CD8-positive, alpha-beta memory T cell (primary cell): ENCODE data around the gene MYH3. TPM values are rescaled to one million over a fixed set of nuclear protein-coding genes. Genes with fewer than 3 reads are reported as not detected.

Experiments
- CTCF ChIA-PET: fragments of 350-600 bp; sonication (Branson Sonifier 250); formaldehyde crosslinking; loops from one replicate; lab custom pipeline; 2021; ENCODE audit warnings: antibody characterized with exemption; lab: Charles Lee
- POLR2A ChIA-PET: fragments of 350-600 bp; sonication (Branson Sonifier 250); formaldehyde crosslinking; loops from one replicate; lab custom pipeline; 2021; ENCODE audit warnings: antibody characterized with exemption; lab: Charles Lee
- DNase-seq, 5 donors: peaks; one replicate each; pipeline versions ENCODE4 v3.0.0 to v3.0.0-alpha.2; 2020 to 2022; ENCODE audit warnings: mixed read lengths in 1 of 5
- H3K27ac ChIP-seq: one replicate; pipeline ENCODE4 v1.7.0; 2013; ENCODE audit warnings: low read depth, mild to moderate bottlenecking, low read length, moderate library complexity
- H3K27me3 ChIP-seq: 2 replicates; pipeline ENCODE4 v1.7.0; 2013; ENCODE audit warnings: low read length, mild to moderate bottlenecking; ENCODE audit not compliant: insufficient read depth, poor library complexity, severe bottlenecking
- H3K36me3 ChIP-seq: 2 replicates; pipeline ENCODE4 v1.7.0; 2013; ENCODE audit warnings: mild to moderate bottlenecking, low read length, moderate library complexity; ENCODE audit not compliant: insufficient read depth
- H3K4me1 ChIP-seq: 2 replicates; pipeline ENCODE4 v1.7.0; 2013; ENCODE audit warnings: mild to moderate bottlenecking, low read length, moderate library complexity; ENCODE audit not compliant: insufficient read depth
- H3K4me3 ChIP-seq: 2 replicates; pipeline ENCODE4 v1.7.0; 2013; ENCODE audit warnings: mild to moderate bottlenecking, low read length
- H3K9me3 ChIP-seq: 2 replicates; pipeline ENCODE4 v1.7.0; 2013; ENCODE audit warnings: mild to moderate bottlenecking, low read length
- H3K27ac Mint-ChIP-seq, 8 donors: one replicate each; pipeline ENCODE4 v1.8.0; 2020 to 2021; ENCODE audit warnings: mixed read lengths in 8 of 8, mild to moderate bottlenecking in 6 of 8, inconsistent platforms in 3 of 8, moderate library complexity in 3 of 8
- H3K27me3 Mint-ChIP-seq, 2 donors: one replicate each; pipeline ENCODE4 v1.8.0; 2020 to 2021; ENCODE audit warnings: mixed read lengths in 2 of 2, mild to moderate bottlenecking in 1 of 2, moderate library complexity in 1 of 2
- H3K36me3 Mint-ChIP-seq, 3 donors: one replicate each; pipeline ENCODE4 v1.8.0; 2020 to 2021; ENCODE audit warnings: mixed read lengths in 3 of 3, inconsistent platforms in 1 of 3, mild to moderate bottlenecking in 1 of 3
- H3K4me1 Mint-ChIP-seq, 3 donors: one replicate each; pipeline ENCODE4 v1.8.0; 2020 to 2021; ENCODE audit warnings: mixed read lengths in 3 of 3, inconsistent platforms in 1 of 3, mild to moderate bottlenecking in 1 of 3
- H3K4me3 Mint-ChIP-seq, 7 donors: one replicate each; pipeline ENCODE4 v1.8.0; 2020 to 2021; ENCODE audit warnings: mixed read lengths in 7 of 7, mild to moderate bottlenecking in 6 of 7, moderate library complexity in 4 of 7, inconsistent platforms in 2 of 7
- H3K9me3 Mint-ChIP-seq, 5 donors: one replicate each; pipeline ENCODE4 v1.8.0; 2020 to 2022; ENCODE audit warnings: mixed read lengths in 5 of 5, mild to moderate bottlenecking in 3 of 5, moderate library complexity in 2 of 5, inconsistent platforms in 1 of 5
- polyA plus RNA-seq: library from polyadenylated mRNA; unstranded; fragments of 300-500 nt; fragmentation: Illumina TruSeq; gene quantifications from one replicate; pipeline ENCODE4 v1.2.3, GENCODE V29; 2021
- total RNA-seq, 2 experiments: library from RNA; stranded (reverse); gene quantifications; one replicate each; pipeline ENCODE4 v1.2.3, GENCODE V29; 2021

The MYH3 gene
- total and polyA plus RNA-seq, 3 experiments from 2014 or later: 2.6 to 3.5 TPM; not detected in 1

GRCh38 chr17:10612957-10613744 is 44.0 kb downstream of the MYH3 start:
- Histone ChIP-seq H3K27me3 (no peaks in the 10 kb centered on the region), H3K36me3 (no peaks in the 10 kb centered on the region), H3K27ac (no peak overlapping the region), H3K4me3 (no peak overlapping the region), H3K4me1 (no peaks in the 10 kb centered on the region), H3K9me3 (no peaks in the 10 kb centered on the region)
- H3K27me3 Mint-ChIP-seq: peaks cover 2 to 12% of the 10 kb centered on the region in 2 donors
- H3K4me1 Mint-ChIP-seq: peaks cover 0 to 2% (median 0%) of the 10 kb centered on the region in 3 donors
- no peak for DNase-seq
- CTCF ChIA-PET: interaction anchor here (1.7 to 2.8 kb wide), 2 partner anchors 10 to 232 kb away, joined by 3 to 6 read pairs; no protein-coding TSS in a partner anchor
- no peaks in the 10 kb centered on the region for H3K36me3 Mint-ChIP-seq
- POLR2A ChIA-PET: no interaction called here
- no peak overlapping the region for H3K4me3 Mint-ChIP-seq
- no peak overlapping the region for H3K27ac Mint-ChIP-seq
- H3K9me3 Mint-ChIP-seq: no peaks in the 10 kb centered on the region

GRCh38 chr17:10610884-10611283 is 46.2 kb downstream of the MYH3 start:
- no peaks in the 10 kb centered on the region for H3K4me1 ChIP-seq
- Mint-ChIP-seq H3K9me3 (no peaks in the 10 kb centered on the region), H3K27ac (no peak overlapping the region), H3K4me1 (no peaks in the 10 kb centered on the region), H3K36me3 (no peaks in the 10 kb centered on the region), H3K27me3 (peaks cover 2 to 11% of the 10 kb centered on the region in 2 donors), H3K4me3 (no peak overlapping the region)
- CTCF ChIA-PET: interaction anchor here (2.8 kb wide), 1 partner anchor 234 kb away, joined by 6 read pairs; no protein-coding TSS in a partner anchor
- H3K36me3 ChIP-seq: no peaks in the 10 kb centered on the region
- no peaks in the 10 kb centered on the region for H3K9me3 ChIP-seq
- H3K4me3 ChIP-seq: no peak overlapping the region
- no peaks in the 10 kb centered on the region for H3K27me3 ChIP-seq
- DNase-seq: no peak
- POLR2A ChIA-PET: no interaction called here
- H3K27ac ChIP-seq: no peak overlapping the region

- Histone ChIP-seq H3K4me3 (no peak overlapping the region), H3K27ac (no peak overlapping the region), H3K4me1 (no peaks in the 10 kb centered on the region), H3K9me3 (no peaks in the 10 kb centered on the region), H3K27me3 (no peaks in the 10 kb centered on the region), H3K36me3 (no peaks in the 10 kb centered on the region)
- POLR2A ChIA-PET: no interaction called here
- H3K36me3 Mint-ChIP-seq: no peaks in the 10 kb centered on the region
- no peaks in the 10 kb centered on the region for H3K9me3 Mint-ChIP-seq
- CTCF ChIA-PET: interaction anchor here (1.9 kb wide), 1 partner anchor 9 kb away, joined by 4 read pairs; no protein-coding TSS in a partner anchor
- H3K27me3 Mint-ChIP-seq: peaks cover 4 to 5% of the 10 kb centered on the region in 2 donors
- H3K4me3 Mint-ChIP-seq: no peak overlapping the region
- H3K27ac Mint-ChIP-seq: no peak overlapping the region
- no peaks in the 10 kb centered on the region for H3K4me1 Mint-ChIP-seq
- no peak for DNase-seq
Observed at GRCh38 chr17:10608244-10608643, 48.9 kb downstream of the MYH3 start.

- Histone ChIP-seq H3K36me3 (no peaks in the 10 kb centered on the region), H3K27me3 (no peaks in the 10 kb centered on the region), H3K9me3 (no peaks in the 10 kb centered on the region), H3K27ac (no peak overlapping the region), H3K4me3 (no peak overlapping the region), H3K4me1 (no peaks in the 10 kb centered on the region)
- ChIA-PET CTCF (no interaction called here), POLR2A (no interaction called here)
- H3K27me3 Mint-ChIP-seq: peaks cover 4 to 5% of the 10 kb centered on the region in 2 donors
- H3K4me3 Mint-ChIP-seq: no peak overlapping the region
- DNase-seq: no peak
- no peak overlapping the region for H3K27ac Mint-ChIP-seq
- H3K4me1 Mint-ChIP-seq: no peaks in the 10 kb centered on the region
- H3K9me3 Mint-ChIP-seq: no peaks in the 10 kb centered on the region
- no peaks in the 10 kb centered on the region for H3K36me3 Mint-ChIP-seq
Observed at GRCh38 chr17:10606110-10606509, 51.0 kb downstream of the MYH3 start.

GRCh38 chr17:10605221-10605783 is 51.8 kb downstream of the MYH3 start:
- H3K4me3 ChIP-seq: no peak overlapping the region
- H3K9me3 ChIP-seq: no peaks in the 10 kb centered on the region
- H3K9me3 Mint-ChIP-seq: no peaks in the 10 kb centered on the region
- peaks cover 5% of the 10 kb centered on the region in 2 donors for H3K27me3 Mint-ChIP-seq
- H3K4me1 Mint-ChIP-seq: no peaks in the 10 kb centered on the region
- CTCF ChIA-PET: interaction anchor here (2.7 kb wide), 1 partner anchor 11 kb away, joined by 9 read pairs; no protein-coding TSS in a partner anchor
- POLR2A ChIA-PET: no interaction called here
- no peak overlapping the region for H3K4me3 Mint-ChIP-seq
- DNase-seq: no peak
- no peak overlapping the region for H3K27ac Mint-ChIP-seq
- H3K36me3 ChIP-seq: no peaks in the 10 kb centered on the region
- H3K4me1 ChIP-seq: no peaks in the 10 kb centered on the region
- no peaks in the 10 kb centered on the region for H3K36me3 Mint-ChIP-seq
- H3K27ac ChIP-seq: no peak overlapping the region
- no peaks in the 10 kb centered on the region for H3K27me3 ChIP-seq

- H3K9me3 Mint-ChIP-seq: no peaks in the 10 kb centered on the region
- H3K36me3 Mint-ChIP-seq: no peaks in the 10 kb centered on the region
- POLR2A ChIA-PET: no interaction called here
- H3K27me3 Mint-ChIP-seq: peaks cover 0 to 5% of the 10 kb centered on the region in 2 donors
- CTCF ChIA-PET: interaction anchor here (2.7 kb wide), 1 partner anchor 12 kb away, joined by 9 read pairs; no protein-coding TSS in a partner anchor
- H3K27me3 ChIP-seq: no peaks in the 10 kb centered on the region
- no peak for DNase-seq
- no peak overlapping the region for H3K27ac Mint-ChIP-seq
- no peak overlapping the region for H3K27ac ChIP-seq
- no peak overlapping the region for H3K4me3 Mint-ChIP-seq
- no peak overlapping the region for H3K4me3 ChIP-seq
- no peaks in the 10 kb centered on the region for H3K4me1 Mint-ChIP-seq
- H3K4me1 ChIP-seq: no peaks in the 10 kb centered on the region
- no peaks in the 10 kb centered on the region for H3K36me3 ChIP-seq
- no peaks in the 10 kb centered on the region for H3K9me3 ChIP-seq
Observed at GRCh38 chr17:10604521-10604920, 52.6 kb downstream of the MYH3 start.

- CTCF ChIA-PET: interaction anchor here (2.7 kb wide), 1 partner anchor 13 kb away, joined by 9 read pairs; no protein-coding TSS in a partner anchor
Observed at GRCh38 chr17:10603931-10604330, 53.2 kb downstream of the MYH3 start.

GRCh38 chr17:10600571-10600970 is 56.5 kb downstream of the MYH3 start:
- H3K4me3 Mint-ChIP-seq: no peak overlapping the region
- H3K9me3 ChIP-seq: no peaks in the 10 kb centered on the region
- CTCF ChIA-PET: no interaction called here
- POLR2A ChIA-PET: no interaction called here
- H3K27ac ChIP-seq: no peak overlapping the region
- no peaks in the 10 kb centered on the region for H3K4me1 ChIP-seq
- peaks cover 5 to 11% of the 10 kb centered on the region in 2 donors for H3K27me3 Mint-ChIP-seq
- no peaks in the 10 kb centered on the region for H3K36me3 Mint-ChIP-seq
- H3K4me3 ChIP-seq: no peak overlapping the region
- no peak overlapping the region for H3K27ac Mint-ChIP-seq
- no peaks in the 10 kb centered on the region for H3K9me3 Mint-ChIP-seq
- H3K27me3 ChIP-seq: no peaks in the 10 kb centered on the region
- no peak for DNase-seq
- H3K4me1 Mint-ChIP-seq: no peaks in the 10 kb centered on the region
- H3K36me3 ChIP-seq: no peaks in the 10 kb centered on the region

More at GRCh38 chr17:10603931-10604330, 53.2 kb downstream of the MYH3 start:
- H3K9me3 Mint-ChIP-seq: no peaks in the 10 kb centered on the region
- no peak overlapping the region for H3K27ac ChIP-seq
- H3K4me3 Mint-ChIP-seq: no peak overlapping the region
- H3K4me1 ChIP-seq: no peaks in the 10 kb centered on the region
- DNase-seq: no peak
- POLR2A ChIA-PET: no interaction called here
- H3K27me3 Mint-ChIP-seq: peaks cover 0 to 5% of the 10 kb centered on the region in 2 donors
- no peaks in the 10 kb centered on the region for H3K36me3 ChIP-seq
- H3K4me3 ChIP-seq: no peak overlapping the region
- H3K9me3 ChIP-seq: no peaks in the 10 kb centered on the region
- no peaks in the 10 kb centered on the region for H3K27me3 ChIP-seq
- H3K27ac Mint-ChIP-seq: no peak overlapping the region
- no peaks in the 10 kb centered on the region for H3K4me1 Mint-ChIP-seq
- no peaks in the 10 kb centered on the region for H3K36me3 Mint-ChIP-seq
